ENCODE results near the gene GGA1.
"Not testable (repeated sequence)": the region's sequence is repeated elsewhere in the genome, so short reads cannot be mapped to it uniquely, and the experiment has no call there.

The GGA1 gene

DNA sequence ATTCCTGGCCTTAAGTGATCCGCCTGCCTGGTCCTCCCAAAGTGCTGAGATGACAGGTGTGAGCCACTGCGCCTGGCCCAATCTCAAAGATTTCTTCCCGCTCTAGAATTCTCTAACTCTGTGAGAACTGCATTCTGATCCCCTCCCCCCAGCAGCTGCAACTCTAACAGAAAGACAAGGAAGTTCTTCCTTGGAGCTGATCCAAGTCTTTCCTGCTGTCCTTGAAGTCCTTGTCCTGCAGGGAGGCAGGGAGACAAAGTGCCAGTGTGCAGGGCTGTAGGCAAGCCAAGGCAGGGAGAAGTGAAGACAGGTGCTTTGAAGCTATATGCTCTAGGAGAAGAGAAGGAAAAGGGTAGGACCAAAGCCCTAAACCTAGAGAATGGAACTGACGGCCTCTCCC, 9.5 kb upstream of the GGA1 start:
- no peak overlapping the region for H3K4me3 ChIP-seq (ENCODE audit: control insufficient read depth, low read depth, low read length)
- TF ChIP-seq, protein P1, sequence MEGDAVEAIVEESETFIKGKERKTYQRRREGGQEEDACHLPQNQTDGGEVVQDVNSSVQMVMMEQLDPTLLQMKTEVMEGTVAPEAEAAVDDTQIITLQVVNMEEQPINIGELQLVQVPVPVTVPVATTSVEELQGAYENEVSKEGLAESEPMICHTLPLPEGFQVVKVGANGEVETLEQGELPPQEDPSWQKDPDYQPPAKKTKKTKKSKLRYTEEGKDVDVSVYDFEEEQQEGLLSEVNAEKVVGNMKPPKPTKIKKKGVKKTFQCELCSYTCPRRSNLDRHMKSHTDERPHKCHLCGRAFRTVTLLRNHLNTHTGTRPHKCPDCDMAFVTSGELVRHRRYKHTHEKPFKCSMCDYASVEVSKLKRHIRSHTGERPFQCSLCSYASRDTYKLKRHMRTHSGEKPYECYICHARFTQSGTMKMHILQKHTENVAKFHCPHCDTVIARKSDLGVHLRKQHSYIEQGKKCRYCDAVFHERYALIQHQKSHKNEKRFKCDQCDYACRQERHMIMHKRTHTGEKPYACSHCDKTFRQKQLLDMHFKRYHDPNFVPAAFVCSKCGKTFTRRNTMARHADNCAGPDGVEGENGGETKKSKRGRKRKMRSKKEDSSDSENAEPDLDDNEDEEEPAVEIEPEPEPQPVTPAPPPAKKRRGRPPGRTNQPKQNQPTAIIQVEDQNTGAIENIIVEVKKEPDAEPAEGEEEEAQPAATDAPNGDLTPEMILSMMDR (conservative IDR thresholded peaks at IDR 0.05; ENCODE audit: control insufficient read depth, insufficient read depth, low read depth, low read length), result no peak
- no peak for DNase-seq (ENCODE audit: low read depth)

DNA sequence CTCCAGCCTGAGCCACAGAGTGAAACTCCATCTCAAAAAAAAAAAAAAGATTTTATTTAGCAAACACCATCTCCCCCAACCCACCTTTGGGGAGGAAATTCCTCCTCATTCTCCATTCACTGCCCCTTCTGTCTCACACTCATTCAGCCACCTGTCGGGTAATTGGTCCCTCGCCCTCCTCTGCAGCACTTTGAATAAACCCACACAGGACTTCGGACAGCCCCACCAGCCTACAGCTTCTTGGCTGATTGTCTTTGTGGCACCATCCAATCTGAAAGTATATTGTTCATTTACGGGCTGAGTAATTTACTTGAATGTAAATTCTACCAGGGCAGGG, 7.5 kb upstream of the GGA1 start:
- TF ChIP-seq, protein P1 (conservative IDR thresholded peaks at IDR 0.05; ENCODE audit: control insufficient read depth, insufficient read depth, low read depth, low read length), result no peak
- H3K4me3 ChIP-seq (ENCODE audit: control insufficient read depth, low read depth, low read length), result no peak overlapping the region

DNA sequence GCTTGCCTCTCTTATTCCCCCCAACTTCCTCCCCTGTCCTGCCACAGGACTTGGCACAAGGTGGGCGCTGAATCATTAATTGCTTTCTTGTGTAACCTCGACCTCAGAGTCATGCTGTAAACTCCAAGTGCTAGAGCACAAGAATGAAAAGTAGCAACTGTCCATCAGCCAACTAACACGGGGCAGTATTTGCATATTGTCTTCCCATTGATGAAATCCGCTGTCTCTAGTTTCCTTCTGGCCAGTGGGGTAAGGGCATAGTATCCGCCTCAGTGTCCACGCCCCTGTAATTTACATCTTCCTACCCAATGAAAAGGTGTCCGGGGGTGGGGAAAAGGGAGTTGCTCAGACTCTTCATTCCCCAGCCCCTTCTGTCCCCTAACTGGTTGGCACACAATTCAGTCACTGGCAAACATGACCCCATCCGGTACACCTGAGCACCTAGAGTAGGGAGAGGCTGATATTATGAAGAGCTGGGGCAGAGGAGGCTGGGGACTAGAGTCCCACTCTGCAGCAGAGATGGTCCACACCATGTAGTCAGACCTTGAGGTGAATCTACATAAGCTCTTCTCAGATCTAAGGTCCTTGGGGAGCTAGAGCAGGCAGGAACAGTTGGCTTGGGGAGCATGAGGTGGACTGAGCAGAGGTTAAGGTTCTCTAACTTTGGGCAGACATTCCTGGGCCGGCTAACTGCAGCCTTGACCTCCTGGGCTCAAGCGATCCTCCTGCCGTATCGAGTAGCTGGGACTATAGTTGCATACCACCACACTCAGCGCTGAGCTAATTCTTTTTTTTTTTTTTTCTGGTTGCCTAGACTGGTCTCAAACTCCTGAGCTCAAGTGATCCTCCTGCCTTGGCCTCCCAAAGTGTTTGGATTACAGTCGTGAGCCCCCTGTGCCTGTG, 6.8 kb upstream of the GGA1 start:
- no peak overlapping the region for H3K4me3 ChIP-seq (ENCODE audit: control insufficient read depth, low read depth, low read length)
- TF ChIP-seq, protein P1 (conservative IDR thresholded peaks at IDR 0.05; ENCODE audit: control insufficient read depth, insufficient read depth, low read depth, low read length), result no peak
- peak; percentile 66 for DNase-seq (ENCODE audit: low read depth)

More for the DNA sequence above, 7.5 kb upstream of the GGA1 start:
- no peak for DNase-seq (ENCODE audit: low read depth)

DNA sequence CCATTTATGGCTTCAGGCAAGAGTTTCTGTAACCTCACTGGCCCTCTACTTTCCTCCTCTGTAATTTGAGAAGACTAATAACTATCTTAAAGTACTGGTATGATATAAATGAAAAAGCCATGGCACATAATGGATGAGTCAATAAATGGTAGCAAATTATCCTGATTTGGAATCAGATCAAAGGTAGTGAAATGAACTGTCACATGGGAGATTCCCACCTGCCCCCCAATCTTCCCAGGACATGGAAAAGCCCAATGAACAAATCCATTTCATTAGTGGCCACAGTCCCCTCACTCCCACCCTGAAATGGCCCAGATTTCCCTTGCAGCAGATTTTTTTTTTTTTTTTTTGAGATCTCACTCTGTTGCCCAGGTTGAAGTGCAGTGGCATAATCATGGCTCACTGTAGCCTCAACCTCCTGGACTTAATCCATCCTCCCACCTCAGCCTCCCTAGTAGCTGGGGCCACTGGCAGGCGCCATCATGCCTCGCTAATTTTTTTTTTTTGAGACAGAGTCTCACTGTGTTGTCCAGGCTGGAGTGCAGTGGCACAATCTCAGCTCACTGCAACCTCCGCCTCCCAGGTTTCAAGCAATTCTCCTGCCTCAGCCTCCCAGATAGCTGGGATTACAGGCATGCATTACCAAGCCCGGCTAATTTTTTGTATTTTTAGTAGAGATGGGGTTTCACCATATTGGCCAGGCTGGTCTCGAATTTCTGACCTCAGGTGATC, 5.9 kb upstream of the GGA1 start:
- H3K4me3 ChIP-seq (ENCODE audit: control insufficient read depth, low read depth, low read length), result not testable (repeated sequence)

DNA sequence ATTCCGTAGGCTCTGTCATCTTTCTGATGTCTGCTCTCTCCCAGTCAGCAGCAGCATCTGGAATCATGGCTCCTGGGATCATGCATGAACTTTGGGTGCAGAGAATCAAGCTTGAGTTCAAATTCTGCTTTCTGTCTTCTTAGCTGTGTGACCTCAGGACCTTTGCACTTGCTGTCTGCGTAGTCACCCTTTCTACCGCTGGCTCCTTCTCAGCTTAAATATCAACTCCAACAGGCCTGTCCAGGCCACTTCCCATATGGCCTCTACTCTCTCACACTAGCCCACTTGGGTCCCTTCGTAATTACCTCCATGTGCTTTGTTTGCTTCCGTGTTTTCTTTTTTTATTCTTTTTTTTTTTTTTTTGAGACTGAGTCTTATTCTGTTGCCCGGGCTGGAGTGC, 4.6 kb upstream of the GGA1 start:
- DNase-seq (ENCODE audit: low read depth), result no peak
- TF ChIP-seq, protein P1 (conservative IDR thresholded peaks at IDR 0.05; ENCODE audit: control insufficient read depth, insufficient read depth, low read depth, low read length), result no peak
- H3K4me3 ChIP-seq (ENCODE audit: control insufficient read depth, low read depth, low read length), result no peak overlapping the region

More for the DNA sequence above, 5.9 kb upstream of the GGA1 start:
- DNase-seq (ENCODE audit: low read depth), result not testable (repeated sequence)

DNA sequence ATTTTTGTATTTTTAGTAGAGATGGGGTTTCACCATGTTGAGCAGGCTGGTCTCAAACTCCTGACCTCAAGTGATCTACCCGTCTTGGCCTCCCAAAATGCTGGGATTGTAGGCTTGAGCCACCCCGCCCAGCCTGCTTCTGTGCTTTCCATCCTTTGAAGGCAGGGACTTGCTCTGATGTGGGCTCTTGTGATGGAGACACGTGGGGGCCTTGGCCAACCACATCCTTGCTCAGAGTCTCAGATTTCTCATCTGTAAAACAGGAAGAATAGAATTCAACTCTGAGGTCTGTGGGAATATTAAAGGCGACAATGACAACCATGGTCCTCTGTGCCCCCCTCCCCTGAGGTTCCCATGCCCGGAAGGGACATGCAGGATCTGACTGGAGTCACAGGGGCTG, 3.8 kb upstream of the GGA1 start:
- TF ChIP-seq, protein P1 (conservative IDR thresholded peaks at IDR 0.05; ENCODE audit: control insufficient read depth, insufficient read depth, low read depth, low read length), result no peak
- no peak for DNase-seq (ENCODE audit: low read depth)
- no peak overlapping the region for H3K4me3 ChIP-seq (ENCODE audit: control insufficient read depth, low read depth, low read length)
